Measurements from ENCODE around the gene NUDC. TPM values are rescaled to one million over a fixed set of nuclear protein-coding genes. Genes with fewer than 3 reads are reported as not detected.

NUDC gene
- total and polyA plus RNA-seq, 2 of the 13 experiments (the other 11 are each of a cell fraction or from before 2014, with no cell fraction given): 34.7 to 104 TPM

GRCh38 chr1:26900815-26901511 lies 20.6 kb upstream of the NUDC start:
- no peaks in the 10 kb centered on the region; a peak in 1 of 5 replicates for H3K27me3 ChIP-seq (ENCODE audit: control insufficient read depth in 1 of 2, insufficient read depth in 2 of 2, low read length in 2 of 2)

GRCh38 chr1:26907071-26907917 lies 14.2 kb upstream of the NUDC start:
- DNase-seq (ENCODE audit: low spot score) (peak; percentile 77), ATAC-seq (peak; percentile 61), FAIRE-seq (peak; percentile 18)
- WGBS (ENCODE audit: low lambda C conversion rate): 53% methylated on average over 6 of the region's 6 CpGs
- H3K79me2 ChIP-seq (ENCODE audit: insufficient read depth, low read length): peaks cover 16% of the 10 kb centered on the region
- in situ Hi-C loops (cut with HindIII; ENCODE audit: extremely low pct_ligation_motif_present, low pct_unique_long_range_greater_than_20kb): no loop called here
- peaks cover 9% of the 10 kb centered on the region; the same call in 1 of the 2 replicates for H4K20me1 ChIP-seq (ENCODE audit: insufficient read depth, low read length)
- intact Hi-C loops (cut with micrococcal nuclease; ENCODE audit: unreplicated experiment): no loop called here
- no peak overlapping the region for H3K4me3 ChIP-seq (replicated peaks in 1 of 3; ENCODE audit: insufficient read depth in 1 of 3, low read depth in 2 of 3, low read length in 3 of 3)
- H3K9me3 ChIP-seq (ENCODE audit: low read length): no peaks in the 10 kb centered on the region
- CTCF ChIA-PET (ENCODE audit: low intra/inter-chr PET ratio, low total read pairs): no interaction called here
- H3K4me2 ChIP-seq (ENCODE audit: low read depth, low read length): no peak overlapping the region
- no peak overlapping the region for H3K9ac ChIP-seq (ENCODE audit: insufficient read depth, low read depth, low read length)
- no peak overlapping the region for H2AFZ ChIP-seq (ENCODE audit: low read length)
- POLR2A ChIA-PET: interaction anchor here (0.7 to 11.5 kb wide), 8 partner anchors 8 to 89 kb away, joined by 3 to 371 read pairs (median 4); partner anchors contain the start of genes GPATCH3 and GPN2
- BruUV-seq (replicated peaks): no TSS peak
- H3K4me1 ChIP-seq (ENCODE audit: insufficient read depth, low read length): peaks cover 73% of the 10 kb centered on the region
- no peaks in the 10 kb centered on the region; a peak in 1 of 5 replicates for H3K27me3 ChIP-seq (ENCODE audit: control insufficient read depth in 1 of 2, insufficient read depth in 2 of 2, low read length in 2 of 2)
- H3K36me3 ChIP-seq (replicated peaks in 1 of 2; ENCODE audit: control insufficient read depth in 1 of 2, insufficient read depth in 2 of 2, low read length in 2 of 2): peaks cover 3 to 8% of the 10 kb centered on the region in 2 experiments; a peak in 3 of 5 replicates
- peak overlapping the region; percentile 22 for H3K27ac ChIP-seq (ENCODE audit: extremely low read length, insufficient read depth, low read length)
- TF ChIP-seq ZNF557 (CRISPR knock-in tag; IDR thresholded peaks at IDR 0.05) (no peak), HOXA7 (CRISPR knock-in tag; IDR thresholded peaks at IDR 0.05) (no peak), ARID2 (CRISPR knock-in tag; IDR thresholded peaks at IDR 0.05; ENCODE audit: borderline replicate concordance) (no peak), MLXIP (CRISPR knock-in tag; IDR thresholded peaks at IDR 0.05; ENCODE audit: borderline replicate concordance) (no peak), KAT2B (IDR thresholded peaks at IDR 0.05; ENCODE audit: borderline replicate concordance, low read depth, low read length) (no peak)

More at GRCh38 chr1:26900815-26901511, 20.6 kb upstream of the NUDC start:
- POLR2A ChIA-PET: interaction anchor here (0.7 to 6.8 kb wide), 24 partner anchors 10 to 236 kb away, joined by 3 to 152 read pairs (median 8); partner anchors contain the start of genes GPN2, KDF1, NR0B2 and NUDC
- DNase-seq (ENCODE audit: low spot score) (no peak), FAIRE-seq (no peak), ATAC-seq (no peak)
- Histone ChIP-seq H3K4me1 (ENCODE audit: insufficient read depth, low read length) (peaks cover 55% of the 10 kb centered on the region), H3K27ac (ENCODE audit: extremely low read length, insufficient read depth, low read length) (peak overlapping the region; percentile 89), H4K20me1 (ENCODE audit: insufficient read depth, low read length) (no peaks in the 10 kb centered on the region), H3K9me3 (ENCODE audit: low read length) (no peaks in the 10 kb centered on the region), H3K36me3 (replicated peaks in 1 of 2; ENCODE audit: control insufficient read depth in 1 of 2, insufficient read depth in 2 of 2, low read length in 2 of 2) (peaks cover 6 to 12% of the 10 kb centered on the region in 2 experiments; a peak in 3 of 5 replicates), H3K4me2 (ENCODE audit: low read depth, low read length) (peak overlapping the region; percentile 85), H3K4me3 (replicated peaks in 1 of 3; ENCODE audit: insufficient read depth in 1 of 3, low read depth in 2 of 3, low read length in 3 of 3) (peak overlapping the region; percentile 76 to 94 (median 89)), H3K79me2 (ENCODE audit: insufficient read depth, low read length) (peaks cover 38% of the 10 kb centered on the region), H3K9ac (ENCODE audit: insufficient read depth, low read depth, low read length) (peak overlapping the region; percentile 90), H2AFZ (ENCODE audit: low read length) (peak overlapping the region; percentile 28)
- in situ Hi-C loops (cut with HindIII; ENCODE audit: extremely low pct_ligation_motif_present, low pct_unique_long_range_greater_than_20kb) (no loop called here), intact Hi-C loops (cut with micrococcal nuclease; ENCODE audit: unreplicated experiment) (loop anchor here (5.0 kb wide), 1 partner anchor 36 kb away; no protein-coding TSS in a partner anchor)
- TF ChIP-seq ZNF121 (CRISPR knock-in tag; IDR thresholded peaks at IDR 0.05): peak; percentile 80
- 0 out of 2 replicates have a peak, but pooled peaks have one; percentile 5 for TF ChIP-seq ZBTB3 (CRISPR knock-in tag; IDR thresholded peaks at IDR 0.05; ENCODE audit: borderline replicate concordance, low read depth)
- TF ChIP-seq CREBL2 (CRISPR knock-in tag; IDR thresholded peaks at IDR 0.05; ENCODE audit: borderline replicate concordance): no peak
- TSS peak; percentile 88 for BruUV-seq (replicated peaks)
- CTCF ChIA-PET (ENCODE audit: low intra/inter-chr PET ratio, low total read pairs): no interaction called here
- 65% methylated on average over 18 of the region's 18 CpGs for WGBS (ENCODE audit: low lambda C conversion rate)

Data from HepG2 (cell line).